PFSK-1 (cell line): ENCODE data around the gene NBEAL2.

Experiments used
- FOXP2 ChIP-seq: optimal IDR thresholded peaks from 2 replicates; pipeline ENCODE3; 2011; ENCODE audit warnings: borderline replicate concordance, control low read depth, inconsistent platforms; ENCODE audit not compliant: insufficient read depth; ENCODE audit errors: extremely low read length, extremely low read depth
- POLR2AphosphoS5 ChIP-seq: IDR thresholded peaks from 2 replicates; pipeline ENCODE4 v1.6.1; 2012; ENCODE audit warnings: low read depth, mild to moderate bottlenecking, control low read depth, low read length, moderate library complexity
- REST ChIP-seq, 2 experiments: IDR thresholded peaks; 2 replicates each; pipeline versions ENCODE4 v1.6.1 to v1.8.0; 2011 to 2012; ENCODE audit warnings: low read depth in 2 of 2, low read length in 2 of 2, control low read depth in 1 of 2, inconsistent platforms in 1 of 2, mild to moderate bottlenecking in 1 of 2, moderate library complexity in 1 of 2; ENCODE audit not compliant: insufficient read depth in 1 of 2
- SIN3A ChIP-seq: IDR thresholded peaks from 2 replicates; pipeline ENCODE4 v1.6.1; 2012; ENCODE audit warnings: mild to moderate bottlenecking, low read length, moderate library complexity, borderline replicate concordance; ENCODE audit not compliant: insufficient read depth
- TAF1 ChIP-seq: IDR thresholded peaks from 2 replicates; pipeline ENCODE4 v1.6.1; 2012; ENCODE audit warnings: low read length, control low read depth, borderline replicate concordance; ENCODE audit not compliant: insufficient read depth

Gene NBEAL2

GRCh38 chr3:46962427-46962826 lies 17.0 kb upstream of the NBEAL2 start:
- TF ChIP-seq TAF1 (no peak), SIN3A (no peak), POLR2AphosphoS5 (no peak), FOXP2 (no peak), REST (IDR thresholded peaks at IDR 0.05; ENCODE audit: insufficient read depth in 1 of 2, low read depth in 2 of 2, low read length in 2 of 2) (no peak)

- no peak for TF ChIP-seq TAF1
- no peak for TF ChIP-seq FOXP2
- no peak for TF ChIP-seq POLR2AphosphoS5
- TF ChIP-seq REST (IDR thresholded peaks at IDR 0.05; ENCODE audit: insufficient read depth in 1 of 2, low read depth in 2 of 2, low read length in 2 of 2), result no peak
- no peak for TF ChIP-seq SIN3A
Measured at GRCh38 chr3:46962990-46963389, 16.5 kb upstream of the NBEAL2 start.

GRCh38 chr3:46965151-46965550 lies 14.3 kb upstream of the NBEAL2 start:
- TF ChIP-seq REST (IDR thresholded peaks at IDR 0.05; ENCODE audit: insufficient read depth in 1 of 2, low read depth in 2 of 2, low read length in 2 of 2), result no peak
- TF ChIP-seq SIN3A, result no peak
- TF ChIP-seq FOXP2, result no peak
- no peak for TF ChIP-seq TAF1
- TF ChIP-seq POLR2AphosphoS5, result no peak

GRCh38 chr3:46966811-46967210 lies 12.7 kb upstream of the NBEAL2 start:
- TF ChIP-seq SIN3A (no peak), FOXP2 (no peak), REST (IDR thresholded peaks at IDR 0.05; ENCODE audit: insufficient read depth in 1 of 2, low read depth in 2 of 2, low read length in 2 of 2) (no peak), POLR2AphosphoS5 (no peak), TAF1 (no peak)
